CD4-positive, alpha-beta T cell (primary cell): Measurements from ENCODE around the gene GSG1L. TPM values are rescaled to one million over a fixed set of nuclear protein-coding genes. Genes with fewer than 3 reads are reported as not detected.

ENCODE experiments used
- ATAC-seq: fragments of 200-7000 bp; cut with Tn5 transposase; one replicate; pipeline ENCODE4 v1.10.0; 2022; ENCODE audit warnings: mild to moderate bottlenecking; ENCODE audit not compliant: poor library complexity
- CTCF ChIA-PET: fragments of 350-600 bp; sonication (Branson Sonifier 250); formaldehyde crosslinking; loops from one replicate; lab custom pipeline; 2021; ENCODE audit warnings: antibody characterized with exemption, inconsistent platforms; lab: Charles Lee
- POLR2A ChIA-PET: fragments of 350-600 bp; sonication (Branson Sonifier 250); formaldehyde crosslinking; loops from one replicate; lab custom pipeline; 2021; ENCODE audit warnings: antibody characterized with exemption, inconsistent platforms; lab: Charles Lee
- DNase-seq, 14 experiments: peaks; one replicate each; pipeline ENCODE4 v3.0.0-alpha.2; 2013 to 2020; ENCODE audit warnings: mixed read lengths in 2 of 14
- H3K27ac ChIP-seq, 2 donors: one replicate each; pipeline versions ENCODE4 v1.5.1 to v1.7.0; 2013; ENCODE audit warnings: low read length in 2 of 2, low read depth in 1 of 2, mild to moderate bottlenecking in 1 of 2
- H3K27me3 ChIP-seq, 2 experiments: 1 replicate in 1 of 2; 2 replicates in 1 of 2; pipeline versions ENCODE4 v1.6.1 to v1.7.0; 2013; ENCODE audit warnings: low read length in 2 of 2, control low read depth in 1 of 2, mild to moderate bottlenecking in 1 of 2, moderate library complexity in 1 of 2; ENCODE audit not compliant: insufficient read depth in 2 of 2, control insufficient read depth in 1 of 2
- H3K36me3 ChIP-seq: one replicate; pipeline ENCODE4 v1.6.1; 2013; ENCODE audit warnings: low read length, control low read depth; ENCODE audit not compliant: insufficient read depth
- H3K4me1 ChIP-seq: one replicate; pipeline ENCODE4 v1.6.1; 2013; ENCODE audit warnings: low read length, control low read depth; ENCODE audit not compliant: insufficient read depth
- H3K4me3 ChIP-seq: one replicate; pipeline ENCODE4 v1.5.1; 2013; ENCODE audit warnings: mild to moderate bottlenecking, low read length, moderate library complexity
- H3K9me3 ChIP-seq, 2 experiments: 1 replicate in 1 of 2; 2 replicates in 1 of 2; pipeline versions ENCODE4 v1.6.1 to v1.7.0; 2013; ENCODE audit warnings: low read length in 2 of 2, mild to moderate bottlenecking in 2 of 2, control low read depth in 1 of 2, moderate library complexity in 1 of 2; ENCODE audit not compliant: control insufficient read depth in 1 of 2, insufficient read depth in 1 of 2
- H3K27ac Mint-ChIP-seq: one replicate; pipeline ENCODE4 v1.8.0; 2020; ENCODE audit warnings: mixed read lengths
- H3K27me3 Mint-ChIP-seq: one replicate; pipeline ENCODE4 v1.8.0; 2021; ENCODE audit warnings: mixed read lengths
- H3K36me3 Mint-ChIP-seq: one replicate; pipeline ENCODE4 v1.8.0; 2021; ENCODE audit warnings: low read depth, mixed read lengths
- H3K4me1 Mint-ChIP-seq: one replicate; pipeline ENCODE4 v1.8.0; 2021; ENCODE audit warnings: low read depth, mixed read lengths
- H3K4me3 Mint-ChIP-seq: one replicate; pipeline ENCODE4 v1.8.0; 2020; ENCODE audit warnings: mild to moderate bottlenecking, mixed read lengths
- H3K9me3 Mint-ChIP-seq: one replicate; pipeline ENCODE4 v1.8.0; 2020; ENCODE audit warnings: mixed read lengths
- intact Hi-C, 2 experiments: fragments of 100-400 bp; cut with DNase I in 1 of 2; cut with micrococcal nuclease in 1 of 2; formaldehyde crosslinking; loops; one replicate each; pipeline versions ENCODE4 v1.15.1 to v1.9.0; 2023 to 2025; cut with DNase I, micrococcal nuclease
- total RNA-seq, 174 experiments: library from RNA in 2 of 174; stranded (reverse) in 2 of 174; gene quantifications; one replicate each; pipeline ENCODE4 v1.2.3 and lab custom pipeline; 2021 to 2026
- TF ChIP-seq, protein P1 (sequence below): fragments of 200-600 bp; IDR thresholded peaks from one replicate; pipeline ENCODE4 v1.8.0; 2022; ENCODE audit warnings: antibody characterized with exemption, mild to moderate bottlenecking

Gene GSG1L
- total RNA-seq, 2 experiments from 2014 or later = not detected

DNA sequence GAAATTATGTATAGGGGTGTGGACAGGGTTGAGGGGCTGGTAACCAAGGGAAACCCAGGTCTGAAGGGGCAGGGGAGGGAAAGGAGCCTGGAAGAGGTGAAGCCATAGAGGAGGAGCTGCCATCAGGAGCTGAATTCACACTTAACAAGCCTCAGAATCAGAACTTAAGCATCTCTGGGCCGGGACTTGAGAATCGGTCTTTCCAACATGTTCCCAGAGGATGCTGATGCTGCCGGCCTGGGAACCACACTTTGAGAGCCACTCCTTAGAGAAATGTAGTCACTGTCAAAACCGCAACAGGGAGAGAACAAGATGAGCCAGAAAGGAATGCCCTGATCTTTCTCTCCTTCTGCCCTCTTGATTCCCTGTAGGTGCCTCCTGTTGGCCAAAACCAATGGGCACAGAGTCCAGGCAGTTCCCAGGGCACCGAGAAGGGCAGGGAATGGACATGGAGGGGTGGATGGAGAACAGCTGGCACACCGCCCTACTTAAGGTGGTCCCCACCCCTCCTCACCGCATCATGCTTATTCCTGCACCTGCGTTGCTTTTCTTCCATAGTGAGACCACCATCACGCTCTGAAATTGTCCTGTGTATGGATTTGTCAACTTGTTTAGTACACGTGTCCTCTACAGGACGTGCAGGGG, 88.5 kb downstream of the GSG1L start:
- no peak overlapping the region for H3K4me3 ChIP-seq
- no peaks in the 10 kb centered on the region for H3K4me1 Mint-ChIP-seq

GRCh38 chr16:27973678-27974077, 89.8 kb downstream of the GSG1L start:
- Histone ChIP-seq H3K27me3 (peaks cover 4 to 10% of the 10 kb centered on the region in 2 experiments), H3K27ac (no peak overlapping the region), H3K4me1 (peaks cover 5% of the 10 kb centered on the region), H3K9me3 (no peaks in the 10 kb centered on the region), H3K4me3 (no peak overlapping the region), H3K36me3 (no peaks in the 10 kb centered on the region)
- POLR2A ChIA-PET = no interaction called here
- Mint-ChIP-seq H3K36me3 (no peaks in the 10 kb centered on the region), H3K4me1 (no peaks in the 10 kb centered on the region), H3K27ac (no peak overlapping the region), H3K4me3 (no peak overlapping the region), H3K27me3 (peaks cover 30% of the 10 kb centered on the region), H3K9me3 (no peaks in the 10 kb centered on the region)
- intact Hi-C loops = loop anchor here (2.0 to 10.0 kb wide), 4 partner anchors 59 to 341 kb away; no protein-coding TSS in a partner anchor
- no peak for ATAC-seq
- CTCF ChIA-PET = interaction anchor here (0.6 kb wide), 1 partner anchor 97 kb away, joined by 3 read pairs; no protein-coding TSS in a partner anchor
- TF ChIP-seq, protein P1, sequence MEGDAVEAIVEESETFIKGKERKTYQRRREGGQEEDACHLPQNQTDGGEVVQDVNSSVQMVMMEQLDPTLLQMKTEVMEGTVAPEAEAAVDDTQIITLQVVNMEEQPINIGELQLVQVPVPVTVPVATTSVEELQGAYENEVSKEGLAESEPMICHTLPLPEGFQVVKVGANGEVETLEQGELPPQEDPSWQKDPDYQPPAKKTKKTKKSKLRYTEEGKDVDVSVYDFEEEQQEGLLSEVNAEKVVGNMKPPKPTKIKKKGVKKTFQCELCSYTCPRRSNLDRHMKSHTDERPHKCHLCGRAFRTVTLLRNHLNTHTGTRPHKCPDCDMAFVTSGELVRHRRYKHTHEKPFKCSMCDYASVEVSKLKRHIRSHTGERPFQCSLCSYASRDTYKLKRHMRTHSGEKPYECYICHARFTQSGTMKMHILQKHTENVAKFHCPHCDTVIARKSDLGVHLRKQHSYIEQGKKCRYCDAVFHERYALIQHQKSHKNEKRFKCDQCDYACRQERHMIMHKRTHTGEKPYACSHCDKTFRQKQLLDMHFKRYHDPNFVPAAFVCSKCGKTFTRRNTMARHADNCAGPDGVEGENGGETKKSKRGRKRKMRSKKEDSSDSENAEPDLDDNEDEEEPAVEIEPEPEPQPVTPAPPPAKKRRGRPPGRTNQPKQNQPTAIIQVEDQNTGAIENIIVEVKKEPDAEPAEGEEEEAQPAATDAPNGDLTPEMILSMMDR = no peak
- no peak for DNase-seq

More for the DNA sequence above, 88.5 kb downstream of the GSG1L start:
- intact Hi-C loops = loop anchor here (5.0 to 10.0 kb wide), 3 partner anchors 60 to 340 kb away; no protein-coding TSS in a partner anchor
- peaks cover 5% of the 10 kb centered on the region for H3K4me1 ChIP-seq
- H3K27ac ChIP-seq = no peak overlapping the region
- no peak overlapping the region for H3K27ac Mint-ChIP-seq
- POLR2A ChIA-PET = no interaction called here
- H3K9me3 ChIP-seq = no peaks in the 10 kb centered on the region
- H3K36me3 ChIP-seq = no peaks in the 10 kb centered on the region
- H3K27me3 ChIP-seq = peaks cover 4 to 10% of the 10 kb centered on the region in 2 experiments
- TF ChIP-seq, protein P1 = no peak
- CTCF ChIA-PET = no interaction called here
- DNase-seq (no peak), ATAC-seq (no peak)
- no peaks in the 10 kb centered on the region for H3K36me3 Mint-ChIP-seq
- peaks cover 28% of the 10 kb centered on the region for H3K27me3 Mint-ChIP-seq
- H3K9me3 Mint-ChIP-seq = no peaks in the 10 kb centered on the region
- H3K4me3 Mint-ChIP-seq = no peak overlapping the region

DNA sequence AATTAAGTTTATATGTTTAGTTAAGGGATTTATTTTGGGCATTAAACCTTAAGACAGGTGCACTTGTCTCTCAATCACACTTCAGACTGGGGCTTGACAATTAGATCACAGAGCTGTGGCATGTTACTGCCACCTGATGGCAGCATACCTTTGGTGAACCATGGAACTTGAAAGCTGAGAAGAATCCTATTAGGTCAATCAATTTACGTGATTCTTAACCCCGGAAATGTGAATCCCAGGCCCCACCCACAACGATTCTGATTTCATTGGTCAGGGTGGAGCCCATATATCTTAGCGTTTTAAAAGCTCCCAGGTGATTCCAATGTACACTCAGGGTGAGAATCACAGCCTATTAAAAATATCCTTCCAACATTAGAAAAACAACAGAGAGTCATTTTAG, 91.0 kb downstream of the GSG1L start:
- ATAC-seq (peak; percentile 57), DNase-seq (peak in 12 of 14 experiments; percentile 3 to 67 (median 20))
- Histone ChIP-seq H3K4me3 (no peak overlapping the region), H3K36me3 (no peaks in the 10 kb centered on the region), H3K27me3 (peaks cover 4 to 10% of the 10 kb centered on the region in 2 experiments), H3K9me3 (no peaks in the 10 kb centered on the region), H3K27ac (no peak overlapping the region), H3K4me1 (peaks cover 5% of the 10 kb centered on the region)
- H3K27me3 Mint-ChIP-seq = peaks cover 29% of the 10 kb centered on the region
- no peaks in the 10 kb centered on the region for H3K4me1 Mint-ChIP-seq
- no peaks in the 10 kb centered on the region for H3K36me3 Mint-ChIP-seq
- no peaks in the 10 kb centered on the region for H3K9me3 Mint-ChIP-seq
- TF ChIP-seq, protein P1 = peak; percentile 60
- H3K4me3 Mint-ChIP-seq = no peak overlapping the region
- intact Hi-C loops = loop anchor here (1.0 to 10.0 kb wide), 5 partner anchors 58 to 342 kb away; no protein-coding TSS in a partner anchor
- ChIA-PET CTCF (interaction anchor here (0.8 to 1.6 kb wide), 3 partner anchors 19 to 246 kb away, joined by 3 to 8 read pairs (median 7); no protein-coding TSS in a partner anchor), POLR2A (interaction anchor here (1.0 to 1.2 kb wide), 3 partner anchors 98 to 246 kb away, joined by 3 to 4 read pairs (median 4); no protein-coding TSS in a partner anchor)
- no peak overlapping the region for H3K27ac Mint-ChIP-seq
